Measurements from ENCODE around the gene DOK6. TPM values are rescaled to one million over a fixed set of nuclear protein-coding genes. Genes with fewer than 3 reads are reported as not detected.

The DOK6 gene
- total and polyA plus RNA-seq, 9 of the 15 experiments (the other 6 are each of a cell fraction or from before 2014, with no cell fraction given) = not detected

DNA sequence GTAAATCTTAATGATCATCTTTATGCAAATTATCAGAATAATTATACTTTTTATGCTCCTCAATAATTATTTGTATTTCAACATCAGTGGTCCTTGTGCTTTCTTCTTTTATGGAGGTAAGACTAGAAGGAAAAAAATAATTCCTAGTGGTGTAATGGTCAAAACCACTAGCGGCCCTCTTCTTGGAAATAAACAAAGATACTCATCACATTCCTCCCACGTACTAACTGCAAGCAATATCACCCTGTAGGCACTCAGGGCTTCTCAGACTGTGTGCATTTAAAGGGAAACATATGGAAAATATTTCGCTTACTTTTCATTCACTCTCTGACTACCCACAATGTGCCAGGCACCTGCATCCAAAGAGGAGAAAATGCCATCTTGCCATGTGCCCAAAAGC lies 263.7 kb downstream of the DOK6 start:
- DNase-seq (ENCODE audit: extremely low read depth in 1 of 4, low spot score in 3 of 4) = no peak
- in situ Hi-C loops (cut with MboI) (no loop called here), intact Hi-C loops (cut with micrococcal nuclease) (no loop called here)
- no peaks in the 10 kb centered on the region for H3K9me3 ChIP-seq (replicated peaks; ENCODE audit: control insufficient read depth, insufficient read depth, low read depth, low read length)
- H3K27ac ChIP-seq (ENCODE audit: extremely low read depth, low read depth, low read length) = no peak overlapping the region
- POLR2A ChIA-PET = no interaction called here
- H3K9me1 ChIP-seq (ENCODE audit: control insufficient read depth, insufficient read depth, low read length) = no peaks in the 10 kb centered on the region
- BruUV-seq (replicated peaks) = no TSS peak
- no peak for TF ChIP-seq PHF21A (IDR thresholded peaks at IDR 0.05; ENCODE audit: borderline replicate concordance, low read depth)
- H3K4me3 ChIP-seq = no peak overlapping the region
- H3K9ac ChIP-seq (ENCODE audit: insufficient read depth in 1 of 2, low read depth in 2 of 2, low read length in 2 of 2) = no peak overlapping the region
- no peak overlapping the region for H3K4me2 ChIP-seq (ENCODE audit: insufficient read depth, low read length)
- no peaks in the 10 kb centered on the region for H4K20me1 ChIP-seq (replicated peaks; ENCODE audit: control insufficient read depth, insufficient read depth, low read length)
- ATAC-seq = no peak
- 0% methylated on average over 3 of the region's 3 CpGs for WGBS (ENCODE audit: insufficient coverage, low coverage, missing lambda C conversion rate)
- no peaks in the 10 kb centered on the region for H3K36me3 ChIP-seq (ENCODE audit: control insufficient read depth, insufficient read depth, low read length)
- H3K79me2 ChIP-seq (ENCODE audit: control insufficient read depth, insufficient read depth, low read length) = no peaks in the 10 kb centered on the region
- CTCF ChIA-PET (ENCODE audit: low intra/inter-chr PET ratio) = no interaction called here
- no peaks in the 10 kb centered on the region for H3K4me1 ChIP-seq (replicated peaks in 1 of 2; ENCODE audit: control insufficient read depth in 2 of 2, insufficient read depth in 2 of 2, low read length in 2 of 2)
- no peak for FAIRE-seq
- H2AFZ ChIP-seq (ENCODE audit: low read depth, low read length) = no peak overlapping the region
- no peaks in the 10 kb centered on the region for H3K27me3 ChIP-seq (ENCODE audit: control insufficient read depth in 2 of 2, insufficient read depth in 2 of 2, low read length in 2 of 2)

DNA sequence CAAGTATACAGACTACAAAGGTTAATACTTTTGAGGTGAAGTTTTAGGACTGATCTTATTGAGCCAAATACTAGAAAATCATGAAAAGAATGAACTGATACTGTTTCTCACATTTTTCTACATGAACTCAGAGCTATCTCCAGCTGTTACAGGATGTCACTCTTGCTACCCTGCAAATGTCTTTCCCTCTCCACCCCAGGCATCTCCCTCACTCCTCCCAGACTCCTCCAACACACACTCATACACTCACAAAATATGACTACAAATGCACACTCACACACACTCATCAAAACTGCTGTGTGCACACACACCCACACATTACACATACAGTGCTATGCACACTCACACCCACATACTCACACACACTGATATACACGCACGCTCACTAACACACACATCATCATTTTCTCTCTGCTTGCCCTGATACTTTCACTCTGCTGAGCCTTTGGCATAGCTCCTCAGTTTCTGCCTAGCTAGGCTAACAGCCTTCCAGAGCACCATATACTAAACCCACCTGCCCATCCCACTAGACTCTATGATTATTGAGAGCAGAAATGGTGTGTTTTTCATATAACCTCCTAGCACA lies 273.7 kb downstream of the DOK6 start:
- ATAC-seq (no peak), FAIRE-seq (no peak), DNase-seq (ENCODE audit: extremely low read depth in 1 of 4, low spot score in 3 of 4) (no peak)
- no peaks in the 10 kb centered on the region for H3K36me3 ChIP-seq (ENCODE audit: control insufficient read depth, insufficient read depth, low read length)
- 25% methylated on average over 2 of the region's 2 CpGs for WGBS (ENCODE audit: insufficient coverage, low coverage, missing lambda C conversion rate)
- H2AFZ ChIP-seq (ENCODE audit: low read depth, low read length) = no peak overlapping the region
- no peak overlapping the region for H3K4me2 ChIP-seq (ENCODE audit: insufficient read depth, low read length)
- H3K9me1 ChIP-seq (ENCODE audit: control insufficient read depth, insufficient read depth, low read length) = no peaks in the 10 kb centered on the region
- TF ChIP-seq MAFK (IDR thresholded peaks at IDR 0.05; ENCODE audit: low read length) = no peak
- TF ChIP-seq ZSCAN29 (IDR thresholded peaks at IDR 0.05) = no peak
- no peak for TF ChIP-seq XRCC5 (IDR thresholded peaks at IDR 0.05; ENCODE audit: low read depth, low read length)
- intact Hi-C loops (cut with micrococcal nuclease) (no loop called here), in situ Hi-C loops (cut with MboI) (no loop called here)
- no peaks in the 10 kb centered on the region for H3K27me3 ChIP-seq (ENCODE audit: control insufficient read depth in 2 of 2, insufficient read depth in 2 of 2, low read length in 2 of 2)
- no peaks in the 10 kb centered on the region for H3K4me1 ChIP-seq (replicated peaks in 1 of 2; ENCODE audit: control insufficient read depth in 2 of 2, insufficient read depth in 2 of 2, low read length in 2 of 2)
- no peaks in the 10 kb centered on the region for H3K9me3 ChIP-seq (replicated peaks; ENCODE audit: control insufficient read depth, insufficient read depth, low read depth, low read length)
- H4K20me1 ChIP-seq (replicated peaks; ENCODE audit: control insufficient read depth, insufficient read depth, low read length) = no peaks in the 10 kb centered on the region
- ChIA-PET POLR2A (interaction anchor here (1.2 kb wide), 1 partner anchor 16 kb away, joined by 4 read pairs; no protein-coding TSS in a partner anchor), CTCF (ENCODE audit: low intra/inter-chr PET ratio) (no interaction called here)
- no peak overlapping the region for H3K27ac ChIP-seq (ENCODE audit: extremely low read depth, low read depth, low read length)
- H3K79me2 ChIP-seq (ENCODE audit: control insufficient read depth, insufficient read depth, low read length) = no peaks in the 10 kb centered on the region
- H3K4me3 ChIP-seq = no peak overlapping the region
- no peak overlapping the region for H3K9ac ChIP-seq (ENCODE audit: insufficient read depth in 1 of 2, low read depth in 2 of 2, low read length in 2 of 2)
- BruUV-seq (replicated peaks) = no TSS peak
